Astrocyte (in vitro differentiated cells and primary cell): ENCODE measurements around the gene DEFB118.

Experiments used
- EZH2 ChIP-seq: IDR thresholded peaks from 2 replicates; pipeline ENCODE4 v1.6.1; 2012; ENCODE audit warnings: mild to moderate bottlenecking, low read length, inconsistent platforms; ENCODE audit not compliant: insufficient read depth
- TF ChIP-seq, protein P1 (sequence below): IDR thresholded peaks from 2 replicates; pipeline ENCODE4 v1.5.1; 2011; ENCODE audit warnings: low read depth, mild to moderate bottlenecking, inconsistent platforms, low read length, moderate library complexity; ENCODE audit not compliant: insufficient read depth

DNA sequence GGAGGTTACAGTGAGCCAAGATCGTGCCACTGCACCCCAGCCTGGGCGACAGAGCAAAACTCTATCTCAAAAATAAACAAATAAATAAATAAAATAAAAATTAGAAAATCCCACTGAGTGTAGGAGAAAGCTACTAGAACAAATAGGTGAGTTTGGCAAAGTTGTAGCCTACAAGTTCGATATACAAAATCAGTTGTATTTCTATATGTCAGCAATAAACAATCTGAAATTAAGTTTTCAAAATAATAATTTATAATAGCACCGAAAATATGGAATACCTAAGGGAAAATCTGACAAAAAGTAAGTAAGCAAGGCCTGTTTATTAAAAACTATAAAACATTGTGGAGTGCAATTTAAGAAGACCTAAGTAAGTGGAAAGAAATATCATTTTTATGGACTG, 5.1 kb upstream of the DEFB118 start:
- no peak for TF ChIP-seq EZH2
- TF ChIP-seq, protein P1, sequence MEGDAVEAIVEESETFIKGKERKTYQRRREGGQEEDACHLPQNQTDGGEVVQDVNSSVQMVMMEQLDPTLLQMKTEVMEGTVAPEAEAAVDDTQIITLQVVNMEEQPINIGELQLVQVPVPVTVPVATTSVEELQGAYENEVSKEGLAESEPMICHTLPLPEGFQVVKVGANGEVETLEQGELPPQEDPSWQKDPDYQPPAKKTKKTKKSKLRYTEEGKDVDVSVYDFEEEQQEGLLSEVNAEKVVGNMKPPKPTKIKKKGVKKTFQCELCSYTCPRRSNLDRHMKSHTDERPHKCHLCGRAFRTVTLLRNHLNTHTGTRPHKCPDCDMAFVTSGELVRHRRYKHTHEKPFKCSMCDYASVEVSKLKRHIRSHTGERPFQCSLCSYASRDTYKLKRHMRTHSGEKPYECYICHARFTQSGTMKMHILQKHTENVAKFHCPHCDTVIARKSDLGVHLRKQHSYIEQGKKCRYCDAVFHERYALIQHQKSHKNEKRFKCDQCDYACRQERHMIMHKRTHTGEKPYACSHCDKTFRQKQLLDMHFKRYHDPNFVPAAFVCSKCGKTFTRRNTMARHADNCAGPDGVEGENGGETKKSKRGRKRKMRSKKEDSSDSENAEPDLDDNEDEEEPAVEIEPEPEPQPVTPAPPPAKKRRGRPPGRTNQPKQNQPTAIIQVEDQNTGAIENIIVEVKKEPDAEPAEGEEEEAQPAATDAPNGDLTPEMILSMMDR: no peak
